Ovary (tissue), 9 donors: ENCODE data around the gene PLOD1. TPM values are rescaled to one million over a fixed set of nuclear protein-coding genes. Genes with fewer than 3 reads are reported as not detected.
A peak's percentile ranks its signal among the peaks of the same experiment; 100 is the strongest.

Experiments
- DNase-seq, 5 donors: peaks; one replicate each; pipeline ENCODE4 v3.0.0-alpha.2; 2019 to 2020
- H3K27ac ChIP-seq, 2 donors: fragments of 200-600 bp; one replicate each; pipeline versions ENCODE4 v1.5.1 to v1.8.0; 2019 to 2022
- H3K27me3 ChIP-seq: fragments of 200-600 bp; one replicate; pipeline ENCODE4 v1.8.0; 2022
- H3K36me3 ChIP-seq: fragments of 200-600 bp; sonication (generic); one replicate; pipeline ENCODE4 v1.5.1; 2019
- H3K4me1 ChIP-seq: one replicate; pipeline ENCODE4 v1.8.1; 2013; ENCODE audit warnings: mild to moderate bottlenecking, moderate library complexity; ENCODE audit not compliant: insufficient read depth
- H3K4me3 ChIP-seq: fragments of 200-600 bp; sonication (generic); one replicate; pipeline ENCODE4 v1.5.1; 2017
- H3K9me3 ChIP-seq, 2 donors: fragments of 200-600 bp in 1 of 2; sonication (generic) in 1 of 2; one replicate each; pipeline versions ENCODE4 v1.5.1 to v1.8.1; 2013 to 2019; ENCODE audit warnings: mild to moderate bottlenecking in 1 of 2, moderate library complexity in 1 of 2
- CTCF ChIP-seq, 3 donors: fragments of 450-650 bp in 2 of 3; fragments of 200-600 bp in 1 of 3; IDR thresholded peaks; one replicate each; pipeline versions ENCODE4 v1.5.1 to v1.8.0; 2016 to 2022; ENCODE audit warnings: antibody characterized with exemption in 3 of 3, mild to moderate bottlenecking in 1 of 3
- EP300 ChIP-seq: sonication (generic); formaldehyde crosslinking; IDR thresholded peaks from one replicate; pipeline ENCODE4 v1.6.1; 2017; ENCODE audit warnings: antibody characterized with exemption
- POLR2A ChIP-seq: fragments of 450-650 bp; IDR thresholded peaks from one replicate; pipeline ENCODE4 v1.6.1; 2017; ENCODE audit warnings: antibody characterized with exemption, mild to moderate bottlenecking, moderate library complexity
- WGBS, 3 donors: extraction: QIAGEN DNeasy Blood & Tissue Kit in 1 of 3; methylation state at CpG; one replicate each; pipeline versions ENCODE4 v1.1.5 to v1.1.7; 2013 to 2017; 5-methylcytosine and 5-hydroxymethylcytosine counted together
- intact Hi-C, 4 donors: fragments of 100-400 bp; cut with DNase I; formaldehyde crosslinking; loops; one replicate each; pipeline versions ENCODE4 v1.11.0 to v1.15.1; 2022 to 2023
- polyA plus RNA-seq, 2 donors: library from polyadenylated mRNA; stranded (reverse); fragments of 200-250 nt in 1 of 2; fragments of 350-450 nt in 1 of 2; fragmentation: Illumina TruSeq in 1 of 2; extraction: RNeasy Lipid Tissue Mini Kit (QIAGEN cat#74804) in 1 of 2; gene quantifications; one replicate each; pipeline ENCODE4 v1.2.3, GENCODE V29; 2013 to 2014
- total RNA-seq, 7 donors: library from RNA; depleted of rRNA in 2 of 7; stranded (reverse); fragments of >200 nt in 2 of 7; fragmentation: NEBNext Ultra II Directional in 3 of 7; extraction: Animal tissue kit (Norgen Biotek cat#: 25700) in 3 of 7; gene quantifications; one replicate each; pipeline versions ENCODE4 v1.1.0 to v1.2.4, GENCODE V29; 2016 to 2023
- donor health status: DM: no; HTN: no; CAD: no; lungs with moderate emphysema.
- donor health status: DM: no; HTN: no; CAD: no.
- donor health status: Bipolar disorder and iron deficiency.
- donor health status: DM: yes; HTN: yes; CAD: no.
- donor health status: DM: no; HTN: no; CAD: no.
- donor health status: DM: yes; HTN: yes; CAD: no.

The PLOD1 gene
- total and polyA plus RNA-seq, 9 donors = 26.3 to 98.2 (median 58.7) TPM

GRCh38 chr1:12010746-12011570 is 76.4 kb downstream of the PLOD1 start:
- H3K36me3 ChIP-seq = no peaks in the 10 kb centered on the region
- DNase-seq = no peak
- no peaks in the 10 kb centered on the region for H3K27me3 ChIP-seq
- WGBS, 3 donors = 78 to 83% (median 80%) methylated on average over 16 of the region's 16 CpGs
- H3K27ac ChIP-seq = no peak overlapping the region
- H3K4me3 ChIP-seq = no peak overlapping the region
- no peaks in the 10 kb centered on the region for H3K4me1 ChIP-seq
- TF ChIP-seq CTCF (IDR thresholded peaks at IDR 0.05) (no peak), EP300 (no peak), POLR2A (no peak)
- no peaks in the 10 kb centered on the region for H3K9me3 ChIP-seq
- intact Hi-C loops = loop anchor here in 1 of 4 donors (10.0 kb wide), 1 partner anchor 64 kb away; no protein-coding TSS in a partner anchor

- H3K36me3 ChIP-seq = no peaks in the 10 kb centered on the region
- TF ChIP-seq POLR2A (no peak), EP300 (no peak), CTCF (IDR thresholded peaks at IDR 0.05) (no peak)
- no peak for DNase-seq
- no peak overlapping the region for H3K4me3 ChIP-seq
- WGBS, 3 donors = 87 to 93% (median 88%) methylated on average over 4 of the region's 4 CpGs
- H3K9me3 ChIP-seq = no peaks in the 10 kb centered on the region
- no peaks in the 10 kb centered on the region for H3K4me1 ChIP-seq
- no peak overlapping the region for H3K27ac ChIP-seq
- intact Hi-C loops = loop anchor here in 1 of 4 donors (10.0 kb wide), 1 partner anchor 63 kb away; no protein-coding TSS in a partner anchor
- no peaks in the 10 kb centered on the region for H3K27me3 ChIP-seq
Observed at GRCh38 chr1:12011998-12012397, 77.5 kb downstream of the PLOD1 start.

GRCh38 chr1:12012560-12013316 is 78.2 kb downstream of the PLOD1 start:
- TF ChIP-seq EP300 = no peak
- no peak for TF ChIP-seq POLR2A
- TF ChIP-seq CTCF (IDR thresholded peaks at IDR 0.05) = no peak
- Histone ChIP-seq H3K27me3 (no peaks in the 10 kb centered on the region), H3K9me3 (no peaks in the 10 kb centered on the region), H3K4me3 (no peak overlapping the region), H3K27ac (no peak overlapping the region), H3K36me3 (no peaks in the 10 kb centered on the region), H3K4me1 (no peaks in the 10 kb centered on the region)
- DNase-seq = no peak
- intact Hi-C loops = loop anchor here in 1 of 4 donors (10.0 kb wide), 1 partner anchor 62 kb away; no protein-coding TSS in a partner anchor
- WGBS, 3 donors = 85 to 93% (median 90%) methylated on average over 8 of the region's 8 CpGs

- intact Hi-C loops = loop anchor here in 1 of 4 donors (10.0 kb wide), 1 partner anchor 60 kb away; no protein-coding TSS in a partner anchor
- TF ChIP-seq POLR2A = no peak
- no peak for TF ChIP-seq CTCF (IDR thresholded peaks at IDR 0.05)
- no peak for TF ChIP-seq EP300
- H3K36me3 ChIP-seq = no peaks in the 10 kb centered on the region
- H3K9me3 ChIP-seq = no peaks in the 10 kb centered on the region
- H3K27ac ChIP-seq = no peak overlapping the region
- H3K4me3 ChIP-seq = no peak overlapping the region
- H3K27me3 ChIP-seq = no peaks in the 10 kb centered on the region
- H3K4me1 ChIP-seq = peaks cover 4% of the 10 kb centered on the region
- WGBS, 3 donors = 71 to 78% (median 75%) methylated on average over 16 of the region's 16 CpGs
- peak in 1 of 5 donors; percentile 10 for DNase-seq
Observed at GRCh38 chr1:12014141-12014991, 79.8 kb downstream of the PLOD1 start.
